Left lobe of liver (tissue), 2 donors: Measurements from ENCODE around the gene PAX5. TPM values are rescaled to one million over a fixed set of nuclear protein-coding genes. Genes with fewer than 3 reads are reported as not detected.

Experiments
- ATAC-seq: fragments of 200-7000 bp; cut with Tn5 transposase; one replicate; pipeline ENCODE4 v1.9.1; 2020; ENCODE audit warnings: mild to moderate bottlenecking, moderate library complexity
- DNase-seq: peaks from one replicate; pipeline ENCODE4 v3.0.0-alpha.2; 2020; ENCODE audit warnings: low spot score
- total RNA-seq: library from RNA; stranded (reverse); gene quantifications from one replicate; pipeline ENCODE4 v1.2.1, GENCODE V29; 2021
- donor health status: DM: no; HTN: no; CAD: no; lungs with moderate emphysema.
- donor health status: DM: no; HTN: yes; CAD: no.

PAX5 gene
- total RNA-seq, 1 donor from 2014 or later, result 0.05 TPM

GRCh38 chr9:36962691-36963090 lies 71.4 kb downstream of the PAX5 start:
- DNase-seq (no peak), ATAC-seq (no peak)

GRCh38 chr9:36961561-36962325 lies 72.3 kb downstream of the PAX5 start:
- peak; percentile 52 for ATAC-seq
- no peak for DNase-seq

DNA sequence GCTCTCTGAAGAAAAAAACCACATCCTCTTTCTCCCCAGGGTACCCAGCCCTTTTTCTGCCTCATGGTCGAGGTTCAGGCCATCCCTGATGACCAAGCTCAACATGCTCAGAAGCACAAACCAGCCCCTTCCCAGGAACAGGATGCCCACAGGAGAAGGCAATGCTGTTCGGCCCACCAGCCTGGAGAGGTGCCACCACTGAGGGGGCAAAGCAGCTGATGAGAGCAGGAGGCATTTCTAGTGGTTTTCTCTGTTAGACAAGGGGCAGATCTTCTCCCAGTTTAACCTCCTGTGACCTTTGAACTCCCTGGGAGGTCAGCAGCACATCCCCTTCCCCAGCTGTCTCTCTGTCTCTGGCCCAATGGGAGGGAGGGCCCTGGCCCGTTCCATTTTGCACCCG lies 73.0 kb downstream of the PAX5 start:
- ATAC-seq (no peak), DNase-seq (no peak)

DNA sequence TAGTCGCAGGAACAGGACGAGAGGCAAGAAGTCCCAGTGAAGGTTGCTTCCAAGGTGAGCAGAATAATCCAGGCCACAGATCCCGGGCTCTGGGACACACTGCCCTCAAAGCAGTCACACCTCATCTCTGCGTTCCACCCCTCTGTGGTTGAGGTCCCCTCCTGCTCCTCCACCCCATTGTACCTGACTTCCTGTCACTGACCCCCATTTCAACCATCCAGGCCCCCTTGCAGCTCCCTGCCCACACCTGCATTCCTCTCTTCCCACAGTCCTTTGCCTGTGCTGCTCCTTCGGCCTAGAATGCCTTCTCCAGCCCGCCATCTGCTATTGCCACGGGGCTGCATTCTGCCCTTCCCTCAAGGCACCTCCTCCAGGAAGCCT lies 73.5 kb downstream of the PAX5 start:
- no peak for DNase-seq

DNA sequence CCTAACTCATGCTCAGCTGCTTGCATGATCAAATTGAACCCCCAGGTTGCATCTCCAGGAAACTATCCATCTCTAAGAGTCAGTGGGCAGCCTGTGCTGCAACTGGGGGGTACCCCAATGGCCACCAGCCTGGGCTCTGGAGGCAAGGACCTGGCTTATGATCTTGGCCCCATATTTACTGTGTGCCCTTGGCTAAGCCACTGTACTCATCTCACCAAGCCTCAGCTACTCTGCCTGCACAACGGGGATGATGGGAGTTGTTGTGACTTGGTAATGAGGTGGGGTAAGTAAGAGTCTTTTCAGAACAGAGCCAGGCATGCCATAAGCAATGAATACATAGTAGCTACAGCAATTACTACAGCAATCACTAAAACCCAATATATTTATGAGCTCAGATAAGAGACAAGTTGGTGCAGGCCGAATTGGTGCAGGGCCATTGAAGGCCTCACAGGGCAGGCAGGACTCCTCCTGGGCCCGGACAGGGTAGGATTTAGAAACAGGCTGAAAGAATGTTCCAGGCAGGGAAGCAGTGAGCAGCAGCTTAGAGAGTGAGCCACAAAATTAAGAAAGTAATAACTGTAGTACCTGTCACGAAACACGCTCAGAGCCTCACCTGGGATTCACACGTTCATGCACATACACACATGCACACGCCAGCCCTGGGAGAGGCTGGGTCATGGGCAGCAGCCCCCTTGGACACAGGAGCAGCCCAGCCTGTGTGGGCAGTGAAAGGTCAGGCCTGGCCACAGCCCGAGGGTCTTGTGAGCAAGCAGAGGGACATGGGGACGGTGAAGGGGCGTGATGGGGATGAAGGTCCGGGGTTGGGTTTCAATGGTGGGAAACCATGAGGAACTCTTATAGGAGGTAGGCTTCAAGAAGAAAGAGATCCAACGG lies 74.1 kb downstream of the PAX5 start:
- ATAC-seq, result no peak
- DNase-seq, result no peak

More for the DNA sequence above, 73.5 kb downstream of the PAX5 start:
- ATAC-seq, result no peak

DNA sequence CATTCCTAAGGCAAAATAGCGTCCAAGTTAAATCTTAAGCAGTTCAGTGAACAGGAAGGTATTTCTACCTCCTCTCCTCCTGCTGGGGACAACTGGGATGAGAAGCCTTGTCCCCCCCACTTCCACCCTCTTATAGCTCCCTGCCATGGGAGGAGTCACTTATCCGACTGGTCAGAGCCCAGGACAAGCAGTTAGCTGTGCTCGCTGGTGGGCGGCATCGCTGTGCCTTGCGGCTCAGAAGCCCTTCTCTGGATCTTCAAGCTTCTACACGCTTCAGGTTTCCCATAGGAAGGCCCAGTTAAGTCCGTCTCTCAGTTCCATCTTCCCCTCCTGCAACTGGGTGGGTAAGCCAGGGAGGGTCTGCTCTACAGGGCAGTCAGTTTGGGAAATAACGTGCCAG lies 77.2 kb downstream of the PAX5 start:
- DNase-seq (no peak), ATAC-seq (no peak)

DNA sequence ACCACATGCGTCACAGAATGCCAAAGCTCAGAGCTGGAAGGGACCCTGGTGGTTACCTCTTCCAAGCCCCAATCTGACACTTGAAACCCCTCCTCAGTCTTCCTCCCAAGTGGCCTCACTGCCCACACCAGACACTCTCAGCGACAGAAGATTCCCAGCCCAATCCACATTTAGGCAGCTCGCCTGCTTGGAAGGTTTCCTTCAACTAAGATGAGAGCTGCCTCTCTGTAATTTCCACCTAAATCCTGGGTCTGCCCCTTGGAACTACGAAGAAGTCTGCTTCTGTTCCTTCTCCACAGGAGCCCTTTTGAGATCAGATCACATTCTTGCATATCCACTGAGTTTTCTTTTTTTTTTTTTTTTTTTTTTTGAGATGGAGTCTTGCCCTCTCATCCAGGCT lies 83.7 kb downstream of the PAX5 start:
- no peak for DNase-seq
- no peak for ATAC-seq

GRCh38 chr9:36949466-36949865 lies 84.6 kb downstream of the PAX5 start:
- no peak for DNase-seq
- ATAC-seq, result no peak

- ATAC-seq (no peak), DNase-seq (no peak)
Measured at GRCh38 chr9:36948051-36948450, 86.0 kb downstream of the PAX5 start.

DNA sequence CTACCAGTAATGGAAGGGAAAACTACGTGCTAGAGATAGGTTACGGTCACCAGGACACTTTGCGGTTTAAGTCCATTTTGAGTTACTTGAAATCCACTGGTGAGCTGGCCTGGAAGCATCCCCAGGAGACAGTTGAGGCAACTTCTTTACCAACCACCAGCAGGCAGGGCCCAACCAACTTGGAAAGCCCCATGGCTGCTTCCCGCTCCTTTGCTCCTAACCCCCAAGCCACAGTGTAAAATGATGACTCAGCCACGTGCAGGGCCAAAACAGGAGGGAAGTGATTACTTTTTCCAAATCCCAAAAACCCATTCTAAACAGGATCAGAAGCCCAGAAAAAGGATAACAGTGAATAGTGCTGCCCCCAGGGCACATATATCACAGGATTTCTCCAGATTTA lies 87.4 kb downstream of the PAX5 start:
- no peak for DNase-seq
- no peak for ATAC-seq

- DNase-seq (no peak), ATAC-seq (no peak)
Measured at GRCh38 chr9:36945999-36946398, 88.1 kb downstream of the PAX5 start.

DNA sequence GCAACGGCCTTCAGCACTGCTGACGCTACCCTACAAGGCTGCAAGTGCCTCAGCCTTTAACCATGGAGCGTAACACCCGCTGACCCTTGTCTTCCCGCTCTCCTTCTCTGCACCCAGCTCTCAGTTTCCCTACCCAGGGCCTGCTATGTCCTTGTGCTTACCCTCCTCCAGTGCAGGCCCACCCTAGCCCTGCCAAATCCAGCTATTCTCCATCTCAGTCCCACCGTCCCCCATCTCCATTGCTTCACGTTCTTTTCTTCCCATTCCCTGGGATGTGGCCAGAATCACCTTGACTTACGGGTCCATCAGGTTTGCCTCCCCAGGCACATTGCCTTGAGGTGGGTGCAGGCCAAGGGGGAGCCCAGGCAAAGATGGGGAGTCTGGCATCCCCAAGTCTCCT lies 91.2 kb downstream of the PAX5 start:
- ATAC-seq, result no peak
- no peak for DNase-seq

DNA sequence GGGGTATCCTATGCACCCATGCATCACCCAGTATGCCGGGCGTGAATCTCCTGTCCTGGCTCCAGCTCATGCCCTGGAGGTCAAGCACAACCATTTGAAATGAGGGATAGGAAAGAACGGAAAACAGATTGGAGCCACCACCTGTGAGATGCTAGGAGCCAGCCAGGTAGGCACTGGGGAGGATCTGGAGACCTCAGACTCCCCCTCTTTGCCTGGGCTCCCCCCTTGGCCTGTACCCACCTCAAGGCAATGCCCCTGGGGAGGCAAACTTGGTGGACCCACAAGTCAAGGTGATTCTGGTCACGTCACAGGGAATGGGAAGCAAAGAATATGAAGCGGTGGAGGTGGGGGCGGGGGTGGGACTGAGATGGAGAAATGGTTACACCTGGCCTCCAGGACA lies 92.6 kb downstream of the PAX5 start:
- ATAC-seq, result no peak
- DNase-seq, result no peak

DNA sequence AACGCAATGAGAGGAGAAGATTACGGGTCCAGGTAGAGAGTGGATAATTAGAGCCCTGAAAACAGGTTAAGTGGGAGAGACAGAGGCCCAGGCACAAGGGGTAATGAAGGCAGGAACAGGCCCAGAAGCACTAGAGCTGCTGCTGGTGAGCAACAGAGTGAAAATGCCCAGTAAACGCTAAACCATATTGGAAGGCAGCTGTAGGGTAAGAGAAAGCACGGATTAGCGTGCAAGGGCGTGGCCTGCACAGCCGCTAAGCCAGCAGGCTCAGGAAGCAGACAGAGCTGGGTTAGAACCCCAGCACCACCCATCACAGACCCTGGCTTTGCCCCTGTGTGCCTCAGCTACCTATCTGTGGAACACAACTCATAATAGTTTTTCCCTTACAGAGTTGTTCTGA lies 93.2 kb downstream of the PAX5 start:
- no peak for ATAC-seq
- DNase-seq, result no peak

DNA sequence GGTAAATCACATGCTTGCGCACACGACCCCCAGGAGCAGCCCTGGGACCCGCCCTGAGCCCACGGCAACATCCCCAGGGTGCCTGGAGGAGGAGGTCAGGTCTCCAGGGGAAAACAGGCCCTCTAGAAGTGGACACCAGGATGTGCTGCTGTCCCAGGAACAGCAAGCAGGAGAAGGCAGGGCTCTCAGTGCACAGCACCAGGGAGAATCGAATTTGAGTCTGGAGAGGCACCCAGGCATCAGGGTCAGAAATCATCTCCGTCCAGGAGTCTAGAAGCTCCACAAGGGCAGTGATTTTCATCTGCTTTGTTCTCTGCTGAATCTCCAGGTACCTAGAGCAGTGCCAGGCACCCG lies 93.6 kb downstream of the PAX5 start:
- DNase-seq, result no peak
- ATAC-seq, result no peak

- DNase-seq (no peak), ATAC-seq (no peak)
Measured at GRCh38 chr9:36939655-36940499, 94.2 kb downstream of the PAX5 start.

GRCh38 chr9:36939214-36939613 lies 94.9 kb downstream of the PAX5 start:
- DNase-seq, result no peak
- no peak for ATAC-seq

- ATAC-seq (no peak), DNase-seq (no peak)
Measured at GRCh38 chr9:36938617-36939016, 95.5 kb downstream of the PAX5 start.

GRCh38 chr9:36937951-36938350 lies 96.1 kb downstream of the PAX5 start:
- no peak for ATAC-seq
- no peak for DNase-seq

DNA sequence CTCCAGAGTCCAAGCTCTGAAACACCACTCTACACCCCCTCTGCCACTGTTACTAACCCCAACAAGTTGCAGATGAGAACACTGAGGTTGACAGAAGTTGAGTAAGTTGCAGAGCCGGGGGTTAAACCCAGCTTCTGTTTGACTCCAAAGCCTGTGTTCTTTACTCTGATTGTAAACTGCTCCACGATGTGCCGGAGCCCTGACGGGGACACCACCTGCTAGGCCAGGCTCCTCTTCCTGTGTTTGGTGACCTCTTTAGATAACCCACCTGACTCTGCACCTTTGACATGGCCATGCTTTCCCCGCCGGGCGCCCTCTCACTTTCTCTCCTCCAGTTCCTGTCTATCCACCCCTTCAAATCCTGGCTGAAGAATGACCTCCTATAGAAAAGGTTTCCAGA lies 96.7 kb downstream of the PAX5 start:
- DNase-seq (no peak), ATAC-seq (no peak)

GRCh38 chr9:36936498-36936831 lies 97.6 kb downstream of the PAX5 start:
- no peak for ATAC-seq
- DNase-seq, result no peak
